ENCODE results near the gene SRP9.

- TF ChIP-seq CTCF (IDR thresholded peaks at IDR 0.05): no peak
- TF ChIP-seq POLR2AphosphoS5 (IDR thresholded peaks at IDR 0.05; ENCODE audit: insufficient read depth in 1 of 2, low read depth in 1 of 2): no peak
- TF ChIP-seq POLR2A (IDR thresholded peaks at IDR 0.05): no peak
These were observed 39.8 kb upstream of the SRP9 start for GRCh38 chr1:225737866-225738265.
